Stimulated activated naive B cell treated with anti-CD40 and anti-IgM and Interleukin-4, amounts not matched to agents 10 μg/mL and 1 μg/mL and 100 μg/mL, for 72 hours (primary cell): Measurements from ENCODE around the gene SMARCA2.

ENCODE experiments used
- ATAC-seq, 2 donors: fragments of 150-1000 bp; cut with Tn5 transposase; replicated peaks; 2 replicates each; pipeline ENCODE4 v1.10.0; 2021; ENCODE audit warnings: moderate library complexity in 1 of 2
- DNase-seq: peaks from one replicate; pipeline ENCODE4 v3.0.0; 2021
- H3K27ac Mint-ChIP-seq: one replicate; pipeline ENCODE4 v1.8.0; 2022; ENCODE audit warnings: mild to moderate bottlenecking, mixed read lengths
- H3K27me3 Mint-ChIP-seq, 2 donors: one replicate each; pipeline ENCODE4 v1.8.0; 2022; ENCODE audit warnings: mixed read lengths in 2 of 2
- H3K36me3 Mint-ChIP-seq, 2 donors: one replicate each; pipeline ENCODE4 v1.8.0; 2022; ENCODE audit warnings: mixed read lengths in 2 of 2, mild to moderate bottlenecking in 1 of 2
- H3K4me1 Mint-ChIP-seq, 2 donors: one replicate each; pipeline ENCODE4 v1.8.0; 2022; ENCODE audit warnings: mixed read lengths in 2 of 2, mild to moderate bottlenecking in 1 of 2
- H3K4me3 Mint-ChIP-seq, 2 donors: one replicate each; pipeline ENCODE4 v1.8.0; 2022; ENCODE audit warnings: mild to moderate bottlenecking in 2 of 2, mixed read lengths in 2 of 2, moderate library complexity in 1 of 2
- H3K9me3 Mint-ChIP-seq, 2 donors: one replicate each; pipeline ENCODE4 v1.8.0; 2022; ENCODE audit warnings: mixed read lengths in 2 of 2, mild to moderate bottlenecking in 1 of 2

Gene SMARCA2

GRCh38 chr9:2117527-2117926 lies 102.4 kb downstream of the SMARCA2 start:
- no peaks in the 10 kb centered on the region for H3K9me3 Mint-ChIP-seq
- H3K36me3 Mint-ChIP-seq: peaks cover 14 to 41% of the 10 kb centered on the region in 2 donors
- no peaks in the 10 kb centered on the region for H3K27me3 Mint-ChIP-seq
- no peak overlapping the region for H3K4me3 Mint-ChIP-seq
- H3K27ac Mint-ChIP-seq: no peak overlapping the region
- no peak for DNase-seq
- H3K4me1 Mint-ChIP-seq: no peaks in the 10 kb centered on the region
- no peak for ATAC-seq

GRCh38 chr9:2119566-2119965 lies 104.4 kb downstream of the SMARCA2 start:
- no peaks in the 10 kb centered on the region for H3K27me3 Mint-ChIP-seq
- peaks cover 3 to 12% of the 10 kb centered on the region in 2 donors for H3K4me1 Mint-ChIP-seq
- no peak overlapping the region for H3K27ac Mint-ChIP-seq
- DNase-seq (no peak), ATAC-seq (no peak)
- peaks cover 24 to 57% of the 10 kb centered on the region in 2 donors for H3K36me3 Mint-ChIP-seq
- H3K4me3 Mint-ChIP-seq: no peak overlapping the region
- no peaks in the 10 kb centered on the region for H3K9me3 Mint-ChIP-seq

GRCh38 chr9:2120926-2121689 lies 106.0 kb downstream of the SMARCA2 start:
- Mint-ChIP-seq H3K4me3 (no peak overlapping the region), H3K36me3 (peaks cover 28 to 59% of the 10 kb centered on the region in 2 donors), H3K9me3 (no peaks in the 10 kb centered on the region), H3K27me3 (no peaks in the 10 kb centered on the region), H3K4me1 (peaks cover 8 to 28% of the 10 kb centered on the region in 2 donors), H3K27ac (no peak overlapping the region)
- no peak for DNase-seq
- ATAC-seq: no peak

GRCh38 chr9:2122299-2122698 lies 107.2 kb downstream of the SMARCA2 start:
- ATAC-seq (no peak), DNase-seq (no peak)
- H3K9me3 Mint-ChIP-seq: no peaks in the 10 kb centered on the region
- no peak overlapping the region for H3K4me3 Mint-ChIP-seq
- H3K27ac Mint-ChIP-seq: peak overlapping the region; percentile 22
- H3K27me3 Mint-ChIP-seq: no peaks in the 10 kb centered on the region
- H3K36me3 Mint-ChIP-seq: peaks cover 34 to 65% of the 10 kb centered on the region in 2 donors
- H3K4me1 Mint-ChIP-seq: peaks cover 12 to 38% of the 10 kb centered on the region in 2 donors

- peak; percentile 87 to 96 for ATAC-seq
- H3K9me3 Mint-ChIP-seq: no peaks in the 10 kb centered on the region
- DNase-seq: no peak
- H3K4me3 Mint-ChIP-seq: peak overlapping the region in 1 of 2 donors; percentile 48
- peaks cover 36 to 58% of the 10 kb centered on the region in 2 donors for H3K36me3 Mint-ChIP-seq
- H3K4me1 Mint-ChIP-seq: peaks cover 14 to 44% of the 10 kb centered on the region in 2 donors
- no peaks in the 10 kb centered on the region for H3K27me3 Mint-ChIP-seq
- H3K27ac Mint-ChIP-seq: peak overlapping the region; percentile 9
These were observed 110.8 kb downstream of the SMARCA2 start for GRCh38 chr9:2125906-2126305.

- no peak for DNase-seq
- H3K36me3 Mint-ChIP-seq: peaks cover 36 to 63% of the 10 kb centered on the region in 2 donors
- no peak for ATAC-seq
- H3K27ac Mint-ChIP-seq: no peak overlapping the region
- no peaks in the 10 kb centered on the region for H3K9me3 Mint-ChIP-seq
- no peak overlapping the region for H3K4me3 Mint-ChIP-seq
- H3K27me3 Mint-ChIP-seq: no peaks in the 10 kb centered on the region
- H3K4me1 Mint-ChIP-seq: peaks cover 14 to 44% of the 10 kb centered on the region in 2 donors
These were observed 111.2 kb downstream of the SMARCA2 start for GRCh38 chr9:2126331-2126803.

- Mint-ChIP-seq H3K27ac (no peak overlapping the region), H3K36me3 (peaks cover 36 to 65% of the 10 kb centered on the region in 2 donors), H3K9me3 (no peaks in the 10 kb centered on the region), H3K4me3 (no peak overlapping the region), H3K27me3 (no peaks in the 10 kb centered on the region), H3K4me1 (peaks cover 14 to 44% of the 10 kb centered on the region in 2 donors)
- no peak for ATAC-seq
- no peak for DNase-seq
These were observed 112.3 kb downstream of the SMARCA2 start for GRCh38 chr9:2127486-2127885.

GRCh38 chr9:2128141-2128540 lies 113.0 kb downstream of the SMARCA2 start:
- Mint-ChIP-seq H3K9me3 (no peaks in the 10 kb centered on the region), H3K4me3 (no peak overlapping the region), H3K36me3 (peaks cover 36 to 58% of the 10 kb centered on the region in 2 donors), H3K4me1 (peaks cover 14 to 44% of the 10 kb centered on the region in 2 donors), H3K27me3 (no peaks in the 10 kb centered on the region), H3K27ac (peak overlapping the region; percentile 25)
- ATAC-seq: no peak
- no peak for DNase-seq

- peaks cover 34 to 53% of the 10 kb centered on the region in 2 donors for H3K36me3 Mint-ChIP-seq
- no peak overlapping the region for H3K27ac Mint-ChIP-seq
- H3K9me3 Mint-ChIP-seq: no peaks in the 10 kb centered on the region
- no peaks in the 10 kb centered on the region for H3K27me3 Mint-ChIP-seq
- ATAC-seq: no peak
- no peak overlapping the region for H3K4me3 Mint-ChIP-seq
- peaks cover 14 to 41% of the 10 kb centered on the region in 2 donors for H3K4me1 Mint-ChIP-seq
- DNase-seq: no peak
These were observed 113.5 kb downstream of the SMARCA2 start for GRCh38 chr9:2128618-2129017.

GRCh38 chr9:2130941-2131340 lies 115.8 kb downstream of the SMARCA2 start:
- ATAC-seq (no peak), DNase-seq (no peak)
- Mint-ChIP-seq H3K9me3 (no peaks in the 10 kb centered on the region), H3K36me3 (peaks cover 29 to 57% of the 10 kb centered on the region in 2 donors), H3K27ac (peak overlapping the region; percentile 9), H3K4me1 (peaks cover 9 to 18% of the 10 kb centered on the region in 2 donors), H3K4me3 (no peak overlapping the region), H3K27me3 (no peaks in the 10 kb centered on the region)

GRCh38 chr9:2132484-2133082 lies 117.4 kb downstream of the SMARCA2 start:
- H3K9me3 Mint-ChIP-seq: no peaks in the 10 kb centered on the region
- no peak for DNase-seq
- H3K4me3 Mint-ChIP-seq: no peak overlapping the region
- H3K27me3 Mint-ChIP-seq: no peaks in the 10 kb centered on the region
- peaks cover 24 to 55% of the 10 kb centered on the region in 2 donors for H3K36me3 Mint-ChIP-seq
- no peak overlapping the region for H3K27ac Mint-ChIP-seq
- no peak for ATAC-seq
- H3K4me1 Mint-ChIP-seq: peaks cover 6% of the 10 kb centered on the region in 2 donors

- H3K27ac Mint-ChIP-seq: no peak overlapping the region
These were observed 119.2 kb downstream of the SMARCA2 start for GRCh38 chr9:2134391-2134790.

GRCh38 chr9:2138646-2139045 lies 123.5 kb downstream of the SMARCA2 start:
- H3K27me3 Mint-ChIP-seq: no peaks in the 10 kb centered on the region
- no peak for DNase-seq
- H3K9me3 Mint-ChIP-seq: no peaks in the 10 kb centered on the region
- H3K4me1 Mint-ChIP-seq: peaks cover 21 to 30% of the 10 kb centered on the region in 2 donors
- H3K36me3 Mint-ChIP-seq: peaks cover 38 to 63% of the 10 kb centered on the region in 2 donors
- H3K27ac Mint-ChIP-seq: peak overlapping the region; percentile 77
- ATAC-seq: no peak
- no peak overlapping the region for H3K4me3 Mint-ChIP-seq

More at GRCh38 chr9:2134391-2134790, 119.2 kb downstream of the SMARCA2 start:
- Mint-ChIP-seq H3K27me3 (no peaks in the 10 kb centered on the region), H3K4me1 (peaks cover 8 to 11% of the 10 kb centered on the region in 2 donors), H3K9me3 (no peaks in the 10 kb centered on the region), H3K36me3 (peaks cover 25 to 59% of the 10 kb centered on the region in 2 donors), H3K4me3 (no peak overlapping the region)
- no peak for ATAC-seq
- no peak for DNase-seq

GRCh38 chr9:2140600-2141223 lies 125.6 kb downstream of the SMARCA2 start:
- Mint-ChIP-seq H3K27me3 (no peaks in the 10 kb centered on the region), H3K4me3 (no peak overlapping the region), H3K27ac (no peak overlapping the region), H3K9me3 (no peaks in the 10 kb centered on the region), H3K36me3 (peaks cover 32 to 67% of the 10 kb centered on the region in 2 donors), H3K4me1 (peaks cover 26 to 39% of the 10 kb centered on the region in 2 donors)
- DNase-seq: no peak
- ATAC-seq: no peak
